H4 (cell line): ENCODE results near the gene TRAK2. TPM values are rescaled to one million over a fixed set of nuclear protein-coding genes. Genes with fewer than 3 reads are reported as not detected.
"Not testable (repeated sequence)": the region's sequence is repeated elsewhere in the genome, so short reads cannot be mapped to it uniquely, and the experiment has no call there.

ENCODE experiments used
- DNase-seq: peaks from one replicate; pipeline ENCODE4 v3.0.0-alpha.2; 2015; ENCODE audit warnings: low spot score
- total RNA-seq: library from RNA; depleted of rRNA; stranded (reverse); fragments of >200 nt; shearing (Covaris generic); gene quantifications from 2 replicates; pipeline ENCODE4 v1.2.3, GENCODE V29; 2014

Gene TRAK2
- total RNA-seq, 1 experiment from 2014 or later, result 16.2 TPM

- DNase-seq, result no peak
Observed at GRCh38 chr2:201452058-201452921, 1.0 kb upstream of the TRAK2 start.

GRCh38 chr2:201450954-201451291, 335 bp downstream of the TRAK2 start:
- DNase-seq, result no peak

GRCh38 chr2:201448701-201449100, 2.6 kb downstream of the TRAK2 start:
- no peak for DNase-seq

GRCh38 chr2:201448061-201448460, 3.2 kb downstream of the TRAK2 start:
- no peak for DNase-seq

- DNase-seq, result no peak
Observed at GRCh38 chr2:201447086-201447485, 4.2 kb downstream of the TRAK2 start.

GRCh38 chr2:201444746-201445465, 6.4 kb downstream of the TRAK2 start:
- no peak for DNase-seq

GRCh38 chr2:201441409-201441808, 9.8 kb downstream of the TRAK2 start:
- DNase-seq, result no peak

- DNase-seq, result no peak
Observed at GRCh38 chr2:201440182-201440581, 11.1 kb downstream of the TRAK2 start.

GRCh38 chr2:201439336-201439922, 11.8 kb downstream of the TRAK2 start:
- not testable (repeated sequence) for DNase-seq

- no peak for DNase-seq
Observed at GRCh38 chr2:201436141-201436540, 15.1 kb downstream of the TRAK2 start.

GRCh38 chr2:201433394-201433995, 17.8 kb downstream of the TRAK2 start:
- DNase-seq, result no peak

- DNase-seq, result no peak
Observed at GRCh38 chr2:201432621-201433393, 18.5 kb downstream of the TRAK2 start.

GRCh38 chr2:201432038-201432620, 19.1 kb downstream of the TRAK2 start:
- DNase-seq, result no peak

- no peak for DNase-seq
Observed at GRCh38 chr2:201430839-201431238, 20.4 kb downstream of the TRAK2 start.

GRCh38 chr2:201430322-201430721, 20.9 kb downstream of the TRAK2 start:
- not testable (repeated sequence) for DNase-seq

- DNase-seq, result not testable (repeated sequence)
Observed at GRCh38 chr2:201429835-201430234, 21.4 kb downstream of the TRAK2 start.

- not testable (repeated sequence) for DNase-seq
Observed at GRCh38 chr2:201428366-201428765, 22.9 kb downstream of the TRAK2 start.

GRCh38 chr2:201425952-201426351, 25.3 kb downstream of the TRAK2 start:
- no peak for DNase-seq

GRCh38 chr2:201420442-201421113, 30.7 kb downstream of the TRAK2 start:
- DNase-seq, result no peak

GRCh38 chr2:201419986-201420385, 31.3 kb downstream of the TRAK2 start:
- no peak for DNase-seq
